Esophagus squamous epithelium (tissue), 4 donors: Measurements from ENCODE around the gene OR13H1.

Experiments
- POLR2A ChIP-seq, 4 donors: fragments of 450-650 bp; IDR thresholded peaks; one replicate each; pipeline ENCODE4 v1.6.1; 2017; ENCODE audit warnings: antibody characterized with exemption in 4 of 4, mild to moderate bottlenecking in 4 of 4, moderate library complexity in 3 of 4
- TF ChIP-seq, protein P1 (sequence below), 6 experiments: fragments of 450-650 bp in 4 of 6; fragments of 200-600 bp in 2 of 6; sonication (generic) in 2 of 6; IDR thresholded peaks; one replicate each; pipeline ENCODE4 v1.5.1; 2016 to 2019; ENCODE audit warnings: antibody characterized with exemption in 6 of 6, mild to moderate bottlenecking in 4 of 6, moderate library complexity in 4 of 6

DNA sequence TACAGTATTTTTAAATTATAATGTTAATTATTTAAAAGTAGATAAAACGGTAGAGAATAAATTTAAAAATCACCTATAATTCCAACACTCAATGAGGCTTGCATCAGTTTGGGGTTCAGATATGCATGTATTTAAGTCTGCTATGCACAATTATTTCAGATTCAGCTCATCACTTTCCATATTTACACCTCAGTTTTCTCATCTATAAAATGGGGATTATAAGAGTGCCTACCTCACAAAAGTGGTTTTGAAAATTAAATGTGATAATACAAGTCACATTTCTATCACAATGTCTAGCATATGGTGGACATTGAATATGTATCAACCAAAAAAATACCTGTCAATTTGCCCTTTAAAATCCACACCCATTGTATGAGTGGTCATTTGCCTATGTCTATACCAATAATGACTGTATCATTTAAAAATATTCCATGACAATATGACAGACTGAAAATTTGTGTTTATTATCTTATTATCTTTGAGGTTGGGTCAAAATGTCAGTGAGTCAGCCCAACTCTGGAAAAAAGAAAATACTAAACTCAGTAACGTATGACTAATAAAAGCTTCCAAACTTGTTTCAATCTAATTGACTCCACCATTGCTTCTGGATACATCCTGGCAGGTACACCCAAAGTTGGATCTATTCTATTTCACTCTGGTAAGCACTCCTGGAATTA lies 20.8 kb downstream of the OR13H1 start:
- TF ChIP-seq, protein P1, sequence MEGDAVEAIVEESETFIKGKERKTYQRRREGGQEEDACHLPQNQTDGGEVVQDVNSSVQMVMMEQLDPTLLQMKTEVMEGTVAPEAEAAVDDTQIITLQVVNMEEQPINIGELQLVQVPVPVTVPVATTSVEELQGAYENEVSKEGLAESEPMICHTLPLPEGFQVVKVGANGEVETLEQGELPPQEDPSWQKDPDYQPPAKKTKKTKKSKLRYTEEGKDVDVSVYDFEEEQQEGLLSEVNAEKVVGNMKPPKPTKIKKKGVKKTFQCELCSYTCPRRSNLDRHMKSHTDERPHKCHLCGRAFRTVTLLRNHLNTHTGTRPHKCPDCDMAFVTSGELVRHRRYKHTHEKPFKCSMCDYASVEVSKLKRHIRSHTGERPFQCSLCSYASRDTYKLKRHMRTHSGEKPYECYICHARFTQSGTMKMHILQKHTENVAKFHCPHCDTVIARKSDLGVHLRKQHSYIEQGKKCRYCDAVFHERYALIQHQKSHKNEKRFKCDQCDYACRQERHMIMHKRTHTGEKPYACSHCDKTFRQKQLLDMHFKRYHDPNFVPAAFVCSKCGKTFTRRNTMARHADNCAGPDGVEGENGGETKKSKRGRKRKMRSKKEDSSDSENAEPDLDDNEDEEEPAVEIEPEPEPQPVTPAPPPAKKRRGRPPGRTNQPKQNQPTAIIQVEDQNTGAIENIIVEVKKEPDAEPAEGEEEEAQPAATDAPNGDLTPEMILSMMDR (IDR thresholded peaks at IDR 0.05), result no peak
- no peak for TF ChIP-seq POLR2A (IDR thresholded peaks at IDR 0.05)
